Neural progenitor cell (in vitro differentiated cells): ENCODE results near the gene HCAR3.
"Not testable (repeated sequence)": the region's sequence is repeated elsewhere in the genome, so short reads cannot be mapped to it uniquely, and the experiment has no call there.

Source experiments
- CTCF ChIP-seq: fragments of 200-600 bp; sonication (generic); IDR thresholded peaks from 2 replicates; pipeline ENCODE4 v1.5.1; 2017; ENCODE audit warnings: antibody characterized with exemption, mild to moderate bottlenecking
- EZH2 ChIP-seq: fragments of 200-600 bp; sonication (generic); IDR thresholded peaks from 2 replicates; pipeline ENCODE4 v1.6.1; 2017; ENCODE audit warnings: antibody characterized with exemption, mild to moderate bottlenecking, moderate library complexity
- EZH2phosphoT487 ChIP-seq: fragments of 200-600 bp; sonication (generic); IDR thresholded peaks from 2 replicates; pipeline ENCODE4 v1.6.1; 2017; ENCODE audit warnings: antibody characterized with exemption

- TF ChIP-seq CTCF, EZH2, EZH2phosphoT487: not testable (repeated sequence)
Observed at GRCh38 chr12:122750781-122751515, 34.3 kb upstream of the HCAR3 start.
